ENCODE data around the gene ABCA13.

GRCh38 chr7:48511080-48511479 is 339.8 kb downstream of the ABCA13 start:
- TF ChIP-seq EP300 (IDR thresholded peaks at IDR 0.05) (no peak), CTCF (IDR thresholded peaks at IDR 0.05) (no peak)

All from esophagus muscularis mucosa (tissue), 3 donors.